Psoas muscle (tissue), 8 donors: ENCODE results near the gene COPS9. TPM values are rescaled to one million over a fixed set of nuclear protein-coding genes. Genes with fewer than 3 reads are reported as not detected.

Experiments
- ATAC-seq, 4 donors: fragments of 200-7000 bp; cut with Tn5 transposase; one replicate each; pipeline ENCODE4 v1.9.1; 2020; ENCODE audit warnings: moderate library complexity in 3 of 4, mild to moderate bottlenecking in 2 of 4
- DNase-seq, 2 donors: peaks; one replicate each; pipeline ENCODE4 v3.0.0-alpha.2; 2020
- H3K27ac ChIP-seq: fragments of 200-600 bp; one replicate; pipeline ENCODE4 v1.8.0; 2022
- H3K27me3 ChIP-seq, 3 donors: fragments of 200-600 bp in 1 of 3; one replicate each; pipeline versions ENCODE4 v1.6.1 to v1.8.0; 2013 to 2022; ENCODE audit warnings: low read length in 2 of 3, mild to moderate bottlenecking in 2 of 3, moderate library complexity in 1 of 3; ENCODE audit not compliant: insufficient read depth in 3 of 3
- H3K36me3 ChIP-seq, 2 donors: fragments of 200-600 bp in 1 of 2; one replicate each; pipeline versions ENCODE4 v1.6.1 to v1.8.0; 2013 to 2022; ENCODE audit warnings: low read depth in 1 of 2, mild to moderate bottlenecking in 1 of 2, moderate library complexity in 1 of 2; ENCODE audit not compliant: insufficient read depth in 1 of 2
- H3K4me1 ChIP-seq: fragments of 200-600 bp; one replicate; pipeline ENCODE4 v1.8.0; 2022
- H3K4me3 ChIP-seq: fragments of 200-600 bp; one replicate; pipeline ENCODE4 v1.8.0; 2022; ENCODE audit warnings: mild to moderate bottlenecking
- H3K9me3 ChIP-seq: fragments of 200-600 bp; one replicate; pipeline ENCODE4 v1.8.0; 2022
- WGBS, 3 donors: extraction: QIAGEN DNeasy Blood & Tissue Kit; methylation state at CpG; one replicate each; pipeline versions ENCODE4 v1.1.6 to v1.1.7; 2013; 5-methylcytosine and 5-hydroxymethylcytosine counted together
- intact Hi-C, 2 donors: fragments of 100-400 bp; cut with DNase I; formaldehyde crosslinking; loops; one replicate each; pipeline versions ENCODE4 v1.11.0 to v1.14.2; 2022
- polyA plus RNA-seq, 3 donors: library from polyadenylated mRNA; stranded (reverse); fragments of 200-250 nt; gene quantifications; one replicate each; pipeline ENCODE4 v1.2.3, GENCODE V29; 2013
- total RNA-seq, 4 donors: library from RNA; stranded (reverse); fragmentation: NEBNext Ultra II Directional in 2 of 4; extraction: Animal tissue kit (Norgen Biotek cat#: 25700) in 2 of 4; gene quantifications; one replicate each; pipeline versions ENCODE4 v1.2.1 to v1.2.4, GENCODE V29; 2021 to 2023
- TF ChIP-seq, protein P1 (sequence below): fragments of 200-600 bp; IDR thresholded peaks from one replicate; pipeline ENCODE4 v1.8.0; 2022; ENCODE audit warnings: antibody characterized with exemption
- donor health status: healthy with polysubstance abuse.
- donor health status: DM: no; HTN: no; CAD: no; lungs with moderate emphysema.
- donor health status: Bipolar disorder and iron deficiency.
- donor health status: healthy.
- donor health status: DM: yes; HTN: yes; CAD: no.
- donor health status: DM: no; HTN: no; CAD: no.
- donor health status: DM: no; HTN: no; CAD: no.
- donor health status: DM: yes; HTN: yes; CAD: no.

The COPS9 gene
- total and polyA plus RNA-seq, 7 donors: 136 to 597 (median 214) TPM

DNA sequence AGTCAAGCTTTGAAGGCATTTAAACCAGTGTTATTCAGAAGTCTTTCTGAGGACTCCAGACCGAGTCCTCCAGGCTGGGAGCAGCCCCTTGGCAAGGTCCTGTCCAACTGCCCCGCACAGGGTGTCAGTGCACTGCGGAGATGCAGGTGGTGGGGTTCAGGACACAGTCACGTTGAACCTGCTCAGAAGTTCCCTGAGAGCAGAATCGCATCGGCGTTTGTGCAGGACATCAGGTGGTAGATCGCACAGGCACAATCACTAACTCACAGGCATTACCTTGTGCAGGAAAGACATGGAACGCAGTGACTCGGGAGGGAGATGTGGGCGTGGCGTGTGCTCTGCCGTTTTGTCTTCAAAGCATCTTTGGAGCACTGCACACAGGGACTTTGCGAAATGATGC is 10.4 kb downstream of the COPS9 start:
- TF ChIP-seq, protein P1, sequence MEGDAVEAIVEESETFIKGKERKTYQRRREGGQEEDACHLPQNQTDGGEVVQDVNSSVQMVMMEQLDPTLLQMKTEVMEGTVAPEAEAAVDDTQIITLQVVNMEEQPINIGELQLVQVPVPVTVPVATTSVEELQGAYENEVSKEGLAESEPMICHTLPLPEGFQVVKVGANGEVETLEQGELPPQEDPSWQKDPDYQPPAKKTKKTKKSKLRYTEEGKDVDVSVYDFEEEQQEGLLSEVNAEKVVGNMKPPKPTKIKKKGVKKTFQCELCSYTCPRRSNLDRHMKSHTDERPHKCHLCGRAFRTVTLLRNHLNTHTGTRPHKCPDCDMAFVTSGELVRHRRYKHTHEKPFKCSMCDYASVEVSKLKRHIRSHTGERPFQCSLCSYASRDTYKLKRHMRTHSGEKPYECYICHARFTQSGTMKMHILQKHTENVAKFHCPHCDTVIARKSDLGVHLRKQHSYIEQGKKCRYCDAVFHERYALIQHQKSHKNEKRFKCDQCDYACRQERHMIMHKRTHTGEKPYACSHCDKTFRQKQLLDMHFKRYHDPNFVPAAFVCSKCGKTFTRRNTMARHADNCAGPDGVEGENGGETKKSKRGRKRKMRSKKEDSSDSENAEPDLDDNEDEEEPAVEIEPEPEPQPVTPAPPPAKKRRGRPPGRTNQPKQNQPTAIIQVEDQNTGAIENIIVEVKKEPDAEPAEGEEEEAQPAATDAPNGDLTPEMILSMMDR: no peak
- Histone ChIP-seq H3K36me3 (peaks cover 4 to 35% of the 10 kb centered on the region in 2 donors), H3K4me1 (peaks cover 13% of the 10 kb centered on the region), H3K27ac (no peak overlapping the region), H3K9me3 (no peaks in the 10 kb centered on the region), H3K4me3 (no peak overlapping the region), H3K27me3 (no peaks in the 10 kb centered on the region)
- ATAC-seq (no peak), DNase-seq (peak in 1 of 2 donors; percentile 40)
- WGBS, 3 donors: 94 to 96% (median 94%) methylated on average over 14 of the region's 14 CpGs
- intact Hi-C loops: no loop called here

DNA sequence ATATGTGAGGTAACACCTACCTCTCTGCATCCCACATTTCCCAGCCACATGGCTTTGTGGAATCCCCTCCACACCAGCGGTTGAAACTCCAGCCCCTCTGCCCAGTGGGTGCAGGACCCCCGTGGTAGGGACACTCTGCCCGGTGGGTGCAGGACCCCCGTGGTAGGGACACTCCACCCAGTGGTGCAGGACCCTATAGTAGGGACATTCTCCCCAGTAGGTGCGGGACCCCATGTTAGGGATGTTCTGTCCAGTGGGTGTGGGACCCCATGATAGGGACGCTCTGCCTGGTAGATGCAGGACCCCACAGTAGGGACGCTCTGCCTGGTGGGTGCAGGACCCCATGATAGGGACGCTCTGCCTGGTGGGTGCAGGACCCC is 11.5 kb downstream of the COPS9 start:
- intact Hi-C loops: no loop called here
- no peak overlapping the region for H3K4me3 ChIP-seq
- H3K27ac ChIP-seq: no peak overlapping the region
- peaks cover 4 to 24% of the 10 kb centered on the region in 2 donors for H3K36me3 ChIP-seq
- DNase-seq (no peak), ATAC-seq (no peak)
- TF ChIP-seq, protein P1: no peak
- 89 to 97% (median 95%) methylated on average over 8 of the region's 8 CpGs for WGBS, 3 donors
- H3K27me3 ChIP-seq: no peaks in the 10 kb centered on the region
- peaks cover 13% of the 10 kb centered on the region for H3K4me1 ChIP-seq
- no peaks in the 10 kb centered on the region for H3K9me3 ChIP-seq

DNA sequence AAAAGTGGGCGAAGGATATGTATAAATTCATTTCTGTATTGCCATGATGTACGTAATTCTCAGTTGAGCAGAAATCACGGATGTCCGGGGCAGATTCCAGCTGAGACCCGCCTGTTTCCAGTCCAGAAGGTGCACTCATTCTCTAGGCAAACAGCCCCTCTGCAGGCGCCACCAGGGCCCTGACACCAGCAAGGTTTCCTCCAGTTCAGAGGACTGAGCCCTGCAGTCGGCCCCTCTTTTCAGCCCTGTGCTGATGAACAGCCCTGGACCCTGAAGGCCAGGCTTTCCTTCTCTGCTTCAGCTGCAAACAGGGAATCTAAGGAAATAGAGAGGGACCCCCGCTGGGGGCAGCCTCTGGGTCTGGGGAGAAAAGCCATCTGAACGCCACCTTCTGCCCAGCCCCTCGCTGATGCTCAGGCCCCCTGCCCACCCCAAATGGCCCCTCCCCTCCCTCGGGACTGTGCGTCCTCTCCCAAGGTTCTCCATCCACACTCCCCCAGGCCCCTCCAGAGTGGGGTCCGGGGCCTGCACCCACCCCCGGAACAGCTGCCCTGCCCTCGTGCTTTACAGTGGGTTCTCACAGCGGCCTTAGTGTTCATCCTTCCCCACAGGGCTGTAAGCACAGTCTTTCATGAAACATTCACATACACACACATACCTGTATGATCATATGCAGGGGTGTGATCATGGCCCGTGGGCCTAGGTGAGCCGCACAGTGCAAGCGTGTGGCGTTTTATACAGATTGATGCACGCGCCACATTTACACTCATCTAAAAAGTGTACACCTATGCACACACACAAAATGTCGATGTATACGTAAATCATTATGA is 12.1 kb downstream of the COPS9 start:
- no peak overlapping the region for H3K27ac ChIP-seq
- DNase-seq: peak; percentile 3 to 32
- peaks cover 0 to 19% of the 10 kb centered on the region in 2 donors for H3K36me3 ChIP-seq
- H3K9me3 ChIP-seq: no peaks in the 10 kb centered on the region
- TF ChIP-seq, protein P1: no peak
- no peak for ATAC-seq
- H3K27me3 ChIP-seq: no peaks in the 10 kb centered on the region
- peaks cover 12% of the 10 kb centered on the region for H3K4me1 ChIP-seq
- intact Hi-C loops: no loop called here
- H3K4me3 ChIP-seq: no peak overlapping the region
- WGBS, 3 donors: 88 to 91% (median 91%) methylated on average over 24 of the region's 24 CpGs

DNA sequence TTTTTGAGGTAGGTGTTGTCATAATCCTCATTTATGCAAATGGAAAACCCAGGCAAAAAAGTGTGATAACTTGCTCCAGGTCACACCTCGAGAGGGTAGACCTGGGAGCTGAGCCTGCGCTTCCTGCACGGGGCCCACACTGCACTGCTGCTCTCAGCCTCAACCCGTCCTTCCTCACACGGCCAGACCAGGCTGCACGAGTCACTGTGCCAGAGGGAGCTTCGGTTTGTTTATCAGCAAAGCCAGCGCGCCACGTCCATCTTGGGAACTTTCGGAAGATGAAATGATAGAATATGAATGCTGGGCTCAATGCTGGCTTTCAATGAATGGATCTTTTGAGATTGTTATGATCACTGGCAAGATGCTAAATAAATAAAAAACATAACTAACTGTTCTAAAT is 14.4 kb downstream of the COPS9 start:
- no peaks in the 10 kb centered on the region for H3K9me3 ChIP-seq
- peaks cover 0 to 9% of the 10 kb centered on the region in 2 donors for H3K36me3 ChIP-seq
- intact Hi-C loops: no loop called here
- TF ChIP-seq, protein P1: no peak
- no peak overlapping the region for H3K4me3 ChIP-seq
- DNase-seq (peak; percentile 5 to 14), ATAC-seq (no peak)
- no peaks in the 10 kb centered on the region for H3K4me1 ChIP-seq
- no peaks in the 10 kb centered on the region for H3K27me3 ChIP-seq
- WGBS, 3 donors: 47 to 60% (median 54%) methylated on average over 11 of the region's 11 CpGs
- no peak overlapping the region for H3K27ac ChIP-seq
